ENCODE results near the gene ZSCAN23.

DNA sequence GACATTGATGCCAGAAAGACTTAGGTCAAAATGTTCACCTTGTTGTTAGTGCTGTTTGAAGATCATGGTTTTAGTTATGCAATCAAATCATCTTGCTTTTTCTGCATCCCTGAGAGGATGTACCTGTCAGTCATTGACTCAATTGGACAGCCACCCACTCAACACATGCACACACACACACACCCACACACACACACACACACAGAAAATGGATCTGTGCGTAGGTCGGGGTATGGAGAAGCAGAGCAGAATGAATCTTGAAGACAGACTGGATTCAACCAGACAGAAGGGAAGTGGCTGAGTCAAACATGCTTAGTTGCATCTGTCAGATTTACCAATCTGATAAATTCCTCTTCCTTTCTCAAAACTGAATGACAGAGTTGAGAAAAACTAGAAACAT, 19.1 kb upstream of the ZSCAN23 start:
- no peak for TF ChIP-seq EZH2phosphoT487 (IDR thresholded peaks at IDR 0.05; ENCODE audit: borderline replicate concordance, low read length)
- TF ChIP-seq, protein P1, sequence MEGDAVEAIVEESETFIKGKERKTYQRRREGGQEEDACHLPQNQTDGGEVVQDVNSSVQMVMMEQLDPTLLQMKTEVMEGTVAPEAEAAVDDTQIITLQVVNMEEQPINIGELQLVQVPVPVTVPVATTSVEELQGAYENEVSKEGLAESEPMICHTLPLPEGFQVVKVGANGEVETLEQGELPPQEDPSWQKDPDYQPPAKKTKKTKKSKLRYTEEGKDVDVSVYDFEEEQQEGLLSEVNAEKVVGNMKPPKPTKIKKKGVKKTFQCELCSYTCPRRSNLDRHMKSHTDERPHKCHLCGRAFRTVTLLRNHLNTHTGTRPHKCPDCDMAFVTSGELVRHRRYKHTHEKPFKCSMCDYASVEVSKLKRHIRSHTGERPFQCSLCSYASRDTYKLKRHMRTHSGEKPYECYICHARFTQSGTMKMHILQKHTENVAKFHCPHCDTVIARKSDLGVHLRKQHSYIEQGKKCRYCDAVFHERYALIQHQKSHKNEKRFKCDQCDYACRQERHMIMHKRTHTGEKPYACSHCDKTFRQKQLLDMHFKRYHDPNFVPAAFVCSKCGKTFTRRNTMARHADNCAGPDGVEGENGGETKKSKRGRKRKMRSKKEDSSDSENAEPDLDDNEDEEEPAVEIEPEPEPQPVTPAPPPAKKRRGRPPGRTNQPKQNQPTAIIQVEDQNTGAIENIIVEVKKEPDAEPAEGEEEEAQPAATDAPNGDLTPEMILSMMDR (IDR thresholded peaks at IDR 0.05; ENCODE audit: low read depth, low read length, poor library complexity, severe bottlenecking), result no peak

Measured in DOHH2 (cell line).